SU-DHL-6 (cell line): Measurements from ENCODE around the gene CWC27.

Experiments
- CTCF ChIP-seq: fragments of 200-600 bp; sonication (generic); IDR thresholded peaks from one replicate; pipeline ENCODE4 v1.5.1; 2017; ENCODE audit warnings: antibody characterized with exemption, mild to moderate bottlenecking, low read length, moderate library complexity; ENCODE audit not compliant: insufficient read depth, poor library complexity, severe bottlenecking
- EZH2phosphoT487 ChIP-seq: fragments of 200-600 bp; sonication (generic), shearing (Covaris generic); conservative IDR thresholded peaks from 2 replicates; pipeline ENCODE4 v1.6.1; 2018; ENCODE audit warnings: mild to moderate bottlenecking, antibody characterized with exemption, low read length, moderate library complexity, mixed read lengths

DNA sequence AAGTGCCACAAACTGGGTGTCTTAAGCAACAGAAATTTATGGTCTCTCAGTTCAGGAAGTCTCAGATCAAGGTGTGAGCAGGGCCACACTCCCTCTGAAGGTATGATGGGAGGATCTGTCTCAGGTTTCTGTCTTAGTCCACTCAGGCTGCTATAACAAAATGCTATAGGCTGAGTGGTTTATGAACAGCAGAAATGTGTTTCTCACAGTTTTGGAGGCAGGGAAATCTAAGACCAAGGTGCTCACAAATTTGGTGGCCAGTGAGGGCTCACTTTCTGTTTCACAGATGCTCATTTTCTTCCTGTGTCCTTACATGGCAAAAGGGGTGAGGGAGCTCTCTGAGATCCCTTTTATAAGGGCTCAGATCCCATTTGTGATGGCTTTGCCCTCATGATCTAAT lies 281.4 kb downstream of the CWC27 start:
- TF ChIP-seq CTCF (no peak), EZH2phosphoT487 (no peak)
